Colonic mucosa (tissue), 4 donors: ENCODE data around the gene LMO2. TPM values are rescaled to one million over a fixed set of nuclear protein-coding genes. Genes with fewer than 3 reads are reported as not detected.

Source experiments
- DNase-seq: peaks from one replicate; pipeline ENCODE4 v3.0.0-alpha.2; 2020
- H3K27ac ChIP-seq: fragments of 200-600 bp; one replicate; pipeline ENCODE4 v1.8.0; 2021
- H3K27me3 ChIP-seq: fragments of 200-600 bp; one replicate; pipeline ENCODE4 v1.8.0; 2021
- H3K36me3 ChIP-seq: fragments of 200-600 bp; one replicate; pipeline ENCODE4 v1.8.0; 2021
- H3K4me1 ChIP-seq: fragments of 200-600 bp; one replicate; pipeline ENCODE4 v1.8.0; 2021; ENCODE audit warnings: mild to moderate bottlenecking
- H3K4me3 ChIP-seq: fragments of 200-600 bp; one replicate; pipeline ENCODE4 v1.8.0; 2021
- H3K9ac ChIP-seq, 2 donors: one replicate each; pipeline ENCODE4 v1.7.0; 2013; ENCODE audit warnings: control low read depth in 2 of 2, low read depth in 2 of 2, low read length in 2 of 2
- H3K9me3 ChIP-seq: fragments of 200-600 bp; one replicate; pipeline ENCODE4 v1.8.0; 2021
- CTCF ChIP-seq: fragments of 200-600 bp; IDR thresholded peaks from one replicate; pipeline ENCODE4 v1.8.0; 2022; ENCODE audit warnings: antibody characterized with exemption, mild to moderate bottlenecking
- intact Hi-C: fragments of 100-400 bp; cut with DNase I; formaldehyde crosslinking; loops from one replicate; pipeline ENCODE4 v1.14.1; 2022
- total RNA-seq, 2 donors: library from RNA; stranded (reverse); fragmentation: NEBNext Ultra II Directional in 1 of 2; extraction: Animal tissue kit (Norgen Biotek cat#: 25700) in 1 of 2; gene quantifications; one replicate each; pipeline ENCODE4 v1.2.1, GENCODE V29; 2021
- donor health status: healthy.
- donor health status: DM: no; HTN: no; CAD: no.
- donor health status: DM: no; HTN: no; CAD: no.

LMO2 gene
- total RNA-seq, 2 donors from 2014 or later: 7.2 to 11.3 TPM

GRCh38 chr11:33863418-33864172, 28.3 kb downstream of the LMO2 start:
- no peak for DNase-seq
- no peaks in the 10 kb centered on the region for H3K9me3 ChIP-seq
- peaks cover 5% of the 10 kb centered on the region for H3K27me3 ChIP-seq
- no peaks in the 10 kb centered on the region for H3K4me1 ChIP-seq
- no peak for TF ChIP-seq CTCF
- no peak overlapping the region for H3K4me3 ChIP-seq
- H3K36me3 ChIP-seq: no peaks in the 10 kb centered on the region
- intact Hi-C loops: no loop called here
- H3K27ac ChIP-seq: no peak overlapping the region
- no peak overlapping the region for H3K9ac ChIP-seq

GRCh38 chr11:33861941-33862589, 29.8 kb downstream of the LMO2 start:
- TF ChIP-seq CTCF: no peak
- Histone ChIP-seq H3K4me3 (no peak overlapping the region), H3K36me3 (no peaks in the 10 kb centered on the region), H3K9ac (no peak overlapping the region), H3K27ac (no peak overlapping the region), H3K9me3 (no peaks in the 10 kb centered on the region), H3K4me1 (no peaks in the 10 kb centered on the region), H3K27me3 (no peaks in the 10 kb centered on the region)
- DNase-seq: no peak
- intact Hi-C loops: no loop called here

GRCh38 chr11:33861386-33861785, 30.5 kb downstream of the LMO2 start:
- Histone ChIP-seq H3K27me3 (no peaks in the 10 kb centered on the region), H3K9ac (no peak overlapping the region), H3K9me3 (no peaks in the 10 kb centered on the region), H3K4me3 (no peak overlapping the region), H3K4me1 (no peaks in the 10 kb centered on the region), H3K36me3 (no peaks in the 10 kb centered on the region), H3K27ac (no peak overlapping the region)
- DNase-seq: no peak
- TF ChIP-seq CTCF: no peak
- intact Hi-C loops: no loop called here

DNA sequence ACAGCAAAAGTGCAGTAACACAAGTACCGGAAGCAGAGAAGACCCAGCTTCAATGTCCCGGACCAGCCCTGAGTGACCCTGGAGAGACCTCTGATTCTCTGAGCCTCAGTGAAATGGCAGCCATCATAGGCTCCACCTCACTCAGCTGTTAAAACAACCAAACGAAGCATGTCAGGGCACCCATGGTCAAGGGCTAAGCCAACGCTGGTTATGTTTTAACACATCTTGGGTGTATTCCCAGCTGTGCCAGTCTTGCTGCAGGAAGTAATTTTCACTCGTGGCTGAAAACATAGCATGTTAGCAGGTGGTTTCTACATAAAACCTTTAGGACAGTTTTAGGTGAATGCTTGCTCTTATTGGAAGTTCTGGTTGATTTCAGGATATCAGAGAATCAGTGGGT, 30.9 kb downstream of the LMO2 start:
- H3K27me3 ChIP-seq: no peaks in the 10 kb centered on the region
- intact Hi-C loops: no loop called here
- TF ChIP-seq CTCF: no peak
- no peak overlapping the region for H3K27ac ChIP-seq
- DNase-seq: no peak
- no peaks in the 10 kb centered on the region for H3K4me1 ChIP-seq
- H3K9ac ChIP-seq: no peak overlapping the region
- no peaks in the 10 kb centered on the region for H3K9me3 ChIP-seq
- H3K4me3 ChIP-seq: no peak overlapping the region
- H3K36me3 ChIP-seq: no peaks in the 10 kb centered on the region

- DNase-seq: no peak
- H3K9me3 ChIP-seq: no peaks in the 10 kb centered on the region
- H3K4me3 ChIP-seq: no peak overlapping the region
- intact Hi-C loops: loop anchor here (5.0 to 10.0 kb wide), 2 partner anchors 113 to 315 kb away; no protein-coding TSS in a partner anchor
- no peak overlapping the region for H3K9ac ChIP-seq
- no peaks in the 10 kb centered on the region for H3K36me3 ChIP-seq
- no peak overlapping the region for H3K27ac ChIP-seq
- no peaks in the 10 kb centered on the region for H3K27me3 ChIP-seq
- no peak for TF ChIP-seq CTCF
- no peaks in the 10 kb centered on the region for H3K4me1 ChIP-seq
Measured at GRCh38 chr11:33859306-33859705, 32.6 kb downstream of the LMO2 start.
